ENCODE data around the gene EPHA1.

The EPHA1 gene

GRCh38 chr7:143408686-143409561 is at the start of gene EPHA1:
Gene EPHA1, minus strand, starts transcription at chr7:143408856. Its CDS starts 51 bp downstream, at chr7:143408805.
- peak; percentile 31 for DNase-seq (ENCODE audit: low read depth)

DNA sequence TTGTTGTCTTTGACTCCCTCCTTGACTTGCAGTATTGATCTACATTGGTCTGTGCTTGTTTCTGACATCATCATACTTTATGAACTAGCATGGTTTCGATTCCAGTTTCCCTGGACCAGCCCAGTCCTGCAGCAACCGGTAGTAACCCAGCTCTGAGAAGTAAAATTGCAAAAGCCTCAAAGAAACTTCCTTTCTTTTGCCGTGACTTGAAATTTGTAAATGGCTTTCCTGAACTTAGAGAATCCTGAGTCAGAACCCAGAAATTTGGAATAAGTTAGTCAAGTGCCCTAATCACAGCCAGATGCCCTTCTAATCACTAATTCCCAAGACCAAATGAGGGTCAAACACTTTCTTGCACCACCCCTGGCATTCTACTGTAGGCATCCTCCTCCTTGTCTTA is 49.6 kb upstream of the EPHA1 start:
- DNase-seq (ENCODE audit: low read depth): no peak

DNA sequence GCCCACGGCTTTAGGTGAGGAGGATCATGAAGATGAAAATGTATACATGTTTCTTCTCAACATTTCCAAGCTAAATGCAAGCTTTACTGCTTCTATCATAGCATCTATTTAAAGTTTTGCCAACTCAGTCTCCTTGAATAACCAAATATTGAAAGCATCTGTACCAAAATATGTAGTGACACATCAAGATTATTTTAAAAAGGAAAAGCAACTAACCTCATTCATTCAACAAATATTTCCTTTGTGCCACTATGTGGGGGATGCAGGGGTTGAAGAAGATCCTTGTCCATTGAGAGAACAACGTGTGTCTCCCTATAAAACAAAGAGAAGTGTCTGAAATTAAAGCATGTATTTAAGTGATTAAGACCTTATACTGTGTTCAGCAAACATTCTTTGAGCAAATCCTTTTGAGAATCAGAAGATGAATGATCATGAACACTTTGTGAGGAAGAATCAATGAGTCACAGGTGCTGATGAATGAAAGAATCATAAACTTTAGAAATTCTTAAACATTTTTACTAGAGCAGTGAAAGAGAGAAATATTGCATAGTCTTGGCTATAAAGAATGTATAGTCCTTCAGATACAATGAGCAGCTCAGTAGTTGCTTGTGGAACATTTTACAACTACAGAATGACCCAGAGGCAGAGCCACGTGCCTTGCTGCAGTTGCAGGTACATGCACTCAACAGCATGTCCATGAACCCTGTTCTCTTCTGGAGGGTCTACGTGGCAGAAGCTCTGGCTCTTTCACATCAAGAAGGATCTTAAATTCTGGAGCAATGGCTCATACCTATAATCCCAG is 48.5 kb upstream of the EPHA1 start:
- DNase-seq (ENCODE audit: low read depth): no peak

DNA sequence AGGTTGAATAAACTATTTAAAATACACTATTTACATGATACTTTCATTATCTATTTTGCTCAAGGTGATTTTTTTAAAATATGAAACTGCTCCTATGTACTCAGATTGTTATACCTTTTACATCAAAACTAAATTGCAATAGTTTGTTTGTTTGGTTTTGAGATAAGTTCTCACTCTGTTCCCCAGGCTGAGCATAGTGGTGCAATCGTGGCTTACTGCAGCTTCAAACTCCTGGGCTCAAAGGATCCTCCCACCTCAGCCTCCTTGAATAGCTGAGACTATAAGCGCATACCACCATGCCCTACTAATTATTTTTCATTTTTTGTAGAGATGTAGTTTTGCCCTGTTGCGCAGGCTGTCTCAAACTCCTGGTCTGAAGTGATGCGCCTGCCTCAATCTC is 47.3 kb upstream of the EPHA1 start:
- no peak for DNase-seq (ENCODE audit: low read depth)

DNA sequence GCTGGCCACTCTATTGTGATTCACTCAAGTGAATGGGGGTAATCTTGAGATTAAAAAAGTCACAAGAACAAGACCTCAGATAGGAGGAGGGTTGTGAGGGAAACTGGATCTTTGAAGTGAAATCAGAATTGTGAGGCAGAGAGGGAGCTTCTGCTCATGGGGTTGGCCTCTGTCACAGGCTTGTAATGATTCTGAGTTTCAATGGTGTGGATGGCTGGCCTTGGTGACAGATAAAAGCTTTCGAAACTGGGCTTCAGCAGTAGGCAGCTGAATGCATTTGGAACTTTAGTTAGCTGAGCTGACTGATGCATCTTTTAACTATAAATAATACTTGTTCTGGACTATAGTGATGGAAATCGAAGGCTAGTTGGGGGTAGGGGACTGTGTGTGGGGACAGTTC is 46.8 kb upstream of the EPHA1 start:
- no peak for DNase-seq (ENCODE audit: low read depth)

DNA sequence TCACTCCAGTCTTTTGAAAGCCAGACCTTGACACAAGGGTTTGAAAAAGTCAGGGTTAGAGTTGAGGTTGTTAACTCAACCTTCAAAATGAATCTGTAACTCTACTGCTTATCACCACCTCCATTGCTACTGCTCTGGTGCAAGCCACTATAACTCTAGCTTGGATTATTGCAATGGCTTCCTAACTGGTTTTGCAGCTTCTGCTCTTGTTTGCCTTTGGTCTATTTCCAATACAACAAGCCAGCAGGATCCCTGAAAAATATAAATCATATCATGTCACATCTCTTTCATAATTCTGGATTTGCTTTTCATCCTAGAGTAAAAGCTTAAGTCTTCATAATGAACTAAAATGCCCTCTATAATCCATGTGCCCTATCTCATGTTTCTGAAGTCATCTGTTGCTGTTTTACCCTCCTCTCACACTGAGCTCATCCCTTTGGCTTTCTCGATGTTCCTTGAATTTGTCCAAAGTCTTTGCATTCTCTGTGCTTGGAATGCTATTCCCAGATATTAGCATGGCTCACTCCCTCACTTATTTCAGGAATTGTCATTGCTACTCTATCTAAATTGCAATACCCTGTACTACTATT is 45.5 kb upstream of the EPHA1 start:
- DNase-seq (ENCODE audit: low read depth): no peak

GRCh38 chr7:143452495-143452894 is 43.8 kb upstream of the EPHA1 start:
- DNase-seq (ENCODE audit: low read depth): no peak

GRCh38 chr7:143451746-143452145 is 43.1 kb upstream of the EPHA1 start:
- no peak for DNase-seq (ENCODE audit: low read depth)

- no peak for DNase-seq (ENCODE audit: low read depth)
Observed at GRCh38 chr7:143451122-143451521, 42.5 kb upstream of the EPHA1 start.

DNA sequence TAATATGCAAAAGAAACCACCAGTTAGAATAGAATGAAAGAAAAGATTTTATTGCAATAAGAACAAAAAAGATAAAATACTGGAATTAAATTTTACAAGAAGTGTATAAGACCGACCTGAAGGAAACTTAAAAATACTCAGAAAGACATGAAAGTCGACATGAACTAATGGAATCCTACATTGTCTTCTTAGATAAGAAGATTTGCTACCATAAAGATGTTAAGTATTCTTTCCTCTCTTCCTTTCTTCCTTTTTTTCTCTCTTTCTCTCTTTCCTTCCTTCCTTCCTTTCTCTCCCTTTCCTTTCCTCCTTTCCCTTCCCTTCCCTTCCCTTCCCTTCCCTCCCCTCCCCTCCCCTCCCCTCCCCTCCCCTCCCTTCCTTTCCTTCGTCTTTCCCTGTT is 41.1 kb upstream of the EPHA1 start:
- no peak for DNase-seq (ENCODE audit: low read depth)

- DNase-seq (ENCODE audit: low read depth): no peak
Observed at GRCh38 chr7:143448429-143448828, 39.8 kb upstream of the EPHA1 start.

- no peak for DNase-seq (ENCODE audit: low read depth)
Observed at GRCh38 chr7:143447466-143447865, 38.8 kb upstream of the EPHA1 start.

- no peak for DNase-seq (ENCODE audit: low read depth)
Observed at GRCh38 chr7:143444785-143445184, 36.1 kb upstream of the EPHA1 start.

DNA sequence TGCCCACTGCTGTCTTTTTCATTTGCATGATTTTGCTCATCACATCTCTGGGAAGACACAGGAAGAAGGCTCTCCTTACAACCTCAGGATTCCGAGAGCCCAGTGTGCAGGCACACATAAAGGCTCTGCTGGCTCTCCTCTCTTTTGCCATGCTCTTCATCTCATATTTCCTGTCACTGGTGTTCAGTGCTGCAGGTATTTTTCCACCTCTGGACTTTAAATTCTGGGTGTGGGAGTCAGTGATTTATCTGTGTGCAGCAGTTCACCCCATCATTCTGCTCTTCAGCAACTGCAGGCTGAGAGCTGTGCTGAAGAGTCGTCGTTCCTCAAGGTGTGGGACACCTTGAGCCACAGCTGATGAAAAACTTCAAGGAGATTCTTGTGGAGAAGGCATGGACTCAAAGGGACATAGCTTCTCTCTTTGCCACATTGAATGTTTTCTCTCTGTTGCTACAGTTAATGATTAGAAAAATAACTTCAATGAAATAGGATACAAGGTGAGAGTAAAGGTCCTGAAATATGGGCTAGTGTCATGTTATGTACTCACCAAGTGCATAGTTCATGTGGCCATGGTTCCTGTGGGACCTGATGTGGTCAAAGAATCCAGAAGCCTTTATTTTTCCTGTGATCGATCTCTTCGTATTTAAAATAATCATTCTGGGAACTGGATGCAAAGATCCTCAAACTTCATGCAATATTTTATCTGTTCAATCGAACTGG is 35.6 kb upstream of the EPHA1 start:
- no peak for DNase-seq (ENCODE audit: low read depth)

DNA sequence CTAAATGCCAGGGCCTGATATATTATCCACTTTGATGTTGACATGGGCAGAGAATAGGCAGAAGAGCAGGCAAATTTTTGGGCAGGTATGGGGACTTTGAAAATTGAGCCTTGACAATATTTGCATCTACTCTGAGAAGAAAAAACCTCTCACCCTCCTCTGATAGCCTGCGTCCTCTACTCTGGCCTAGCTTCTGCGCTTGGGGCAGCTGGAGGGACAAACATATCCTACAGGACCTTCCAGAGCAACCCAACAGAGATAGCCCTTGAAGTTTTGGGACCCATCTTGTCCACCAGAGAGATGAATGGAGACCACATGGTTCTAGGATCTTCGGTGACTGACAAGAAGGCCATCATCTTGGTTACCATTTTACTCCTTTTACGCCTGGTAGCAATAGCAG is 34.5 kb upstream of the EPHA1 start, which contains the start of gene TAS2R60:
Gene TAS2R60, plus strand, starts transcription at position 301 of the 400 bp plus-strand sequence. Its CDS starts 0 bp downstream, at position 301.
- DNase-seq (ENCODE audit: low read depth): no peak

GRCh38 chr7:143439866-143440265 is 31.2 kb upstream of the EPHA1 start:
- no peak for DNase-seq (ENCODE audit: low read depth)

DNA sequence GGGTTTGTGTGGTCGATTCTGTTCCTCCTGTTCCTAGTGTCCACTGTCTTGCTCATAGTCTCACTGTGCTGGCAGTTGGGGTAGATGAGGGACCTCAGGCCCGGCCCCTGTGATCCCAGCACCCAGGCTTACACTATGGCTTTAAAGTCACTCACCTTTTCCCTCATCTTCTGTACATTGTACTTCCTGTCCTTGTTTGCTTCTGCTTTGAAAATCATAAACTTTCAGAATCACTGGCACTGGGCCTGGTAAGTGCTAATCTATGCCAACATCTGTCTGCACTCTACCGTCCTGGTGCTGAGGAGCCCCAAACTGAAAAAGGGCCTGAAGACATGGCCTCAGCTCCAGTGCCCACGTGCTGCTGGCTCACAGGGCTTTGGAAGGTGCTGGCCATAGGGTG is 28.9 kb upstream of the EPHA1 start:
- no peak for DNase-seq (ENCODE audit: low read depth)

DNA sequence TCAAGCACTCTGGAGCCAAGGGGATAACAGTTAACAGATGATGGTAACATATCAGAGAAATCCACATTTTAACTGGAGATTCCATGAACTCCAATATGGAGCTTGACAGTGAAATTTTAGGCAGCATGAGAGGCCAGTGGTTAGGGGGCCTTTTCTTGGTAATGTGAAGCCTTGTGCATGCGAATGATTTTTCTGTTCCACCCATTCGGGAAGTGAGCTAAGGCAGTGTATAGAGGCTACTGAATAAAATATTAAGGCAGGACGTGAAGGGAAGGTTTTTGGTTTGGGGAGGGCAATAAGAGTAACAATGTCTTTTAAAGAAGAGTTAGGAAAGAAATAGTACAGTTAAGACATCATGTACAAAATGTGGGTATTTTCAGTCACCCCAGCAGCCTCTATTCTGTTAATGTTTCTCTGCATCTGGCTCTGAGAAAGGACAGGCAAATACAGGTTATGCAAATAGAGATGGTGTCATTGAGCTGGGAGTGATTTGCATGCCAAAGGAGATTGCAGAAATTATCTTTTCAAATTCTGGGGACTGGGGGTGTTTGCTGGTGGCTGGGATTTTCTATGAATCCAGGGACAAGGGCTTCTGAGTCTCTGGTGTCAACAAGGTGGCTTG is 27.8 kb upstream of the EPHA1 start:
- DNase-seq (ENCODE audit: low read depth): no peak

GRCh38 chr7:143435266-143435665 is 26.6 kb upstream of the EPHA1 start:
- no peak for DNase-seq (ENCODE audit: low read depth)

- no peak for DNase-seq (ENCODE audit: low read depth)
Observed at GRCh38 chr7:143434660-143435059, 26.0 kb upstream of the EPHA1 start.

GRCh38 chr7:143433759-143434158 is 25.1 kb upstream of the EPHA1 start:
- no peak for DNase-seq (ENCODE audit: low read depth)

DNA sequence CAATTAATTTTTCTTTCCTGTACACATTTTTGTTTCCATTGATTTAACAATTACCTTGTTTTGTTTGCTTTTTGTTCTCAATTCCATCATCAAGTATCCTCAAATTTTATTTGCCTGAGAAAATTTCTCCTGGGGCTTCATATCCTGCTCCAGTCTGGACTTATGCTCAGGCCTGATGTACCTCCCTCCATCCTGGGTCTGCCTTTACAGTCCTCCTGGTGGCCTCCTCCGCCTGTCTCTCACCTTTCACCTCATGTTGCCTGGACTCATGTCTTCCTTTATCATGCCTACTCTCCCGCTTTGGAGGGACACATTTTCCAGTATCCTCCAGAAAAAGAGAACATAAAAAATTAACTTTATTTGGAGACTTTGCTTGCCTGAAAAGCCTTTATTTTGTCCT is 22.5 kb upstream of the EPHA1 start:
- no peak for DNase-seq (ENCODE audit: low read depth)

Data from stimulated activated CD8-positive, alpha-beta memory T cell treated with anti-CD3 and anti-CD28 coated beads, Interleukin-12 subunit alpha, Interleukin-12 subunit beta, amount 100 ng/mL, for 1 hour (primary cell).